Measurements from ENCODE around the gene CLEC9A.

Gene CLEC9A

DNA sequence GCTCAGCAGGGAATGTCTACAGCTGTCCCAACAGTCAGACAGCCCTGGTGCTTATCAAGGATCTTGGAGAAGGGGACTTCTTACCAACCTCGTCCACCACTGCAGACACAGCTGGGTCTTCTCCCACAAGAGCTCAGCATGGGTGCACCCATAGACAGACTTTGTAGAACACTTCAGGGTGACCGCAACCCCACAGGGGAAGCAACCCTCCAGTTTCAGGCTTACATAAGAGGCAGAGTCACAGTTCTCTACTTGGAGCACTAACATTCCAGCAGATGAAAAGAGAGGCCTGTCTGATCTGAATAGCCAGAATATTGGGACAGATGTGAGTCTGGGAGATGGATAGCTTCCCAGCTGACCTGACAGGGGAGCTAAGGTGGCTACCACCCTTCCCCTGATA is 71.8 kb downstream of the CLEC9A start:
- DNase-seq (ENCODE audit: low read depth in 1 of 2, low spot score in 1 of 2) = no peak

DNA sequence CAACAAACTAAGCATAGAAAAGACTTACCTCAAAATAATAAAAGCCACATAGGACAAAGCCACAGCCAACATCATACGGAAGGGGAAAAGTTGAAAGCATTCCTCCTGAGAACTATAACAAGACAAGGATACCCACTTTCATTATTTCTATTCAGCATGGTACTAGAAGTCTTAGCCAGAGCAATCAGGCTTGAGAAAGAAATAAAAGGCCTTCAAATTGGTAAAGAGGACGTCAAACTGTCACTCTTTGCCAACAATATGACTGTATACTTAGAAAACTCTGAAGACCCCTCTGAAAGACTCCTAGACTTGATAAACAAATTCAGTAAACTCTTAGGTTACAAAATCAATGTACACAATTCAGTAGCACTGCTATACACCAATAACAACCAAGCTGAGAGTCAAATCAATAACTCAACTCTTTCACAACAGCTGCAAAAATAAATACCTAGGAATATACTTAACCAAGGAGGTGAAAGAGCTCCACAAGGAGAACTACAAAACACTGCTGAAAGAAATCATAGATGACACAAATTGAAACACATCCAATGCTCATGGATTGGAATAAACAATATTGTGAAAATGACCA is 79.9 kb downstream of the CLEC9A start:
- DNase-seq (ENCODE audit: low read depth in 1 of 2, low spot score in 1 of 2) = no peak

GRCh38 chr12:10111451-10111850 is 81.0 kb downstream of the CLEC9A start:
- DNase-seq (ENCODE audit: low read depth in 1 of 2, low spot score in 1 of 2) = no peak

- DNase-seq (ENCODE audit: low read depth in 1 of 2, low spot score in 1 of 2) = no peak
Observed at GRCh38 chr12:10113075-10113474, 82.6 kb downstream of the CLEC9A start.

GRCh38 chr12:10113920-10114319 is 83.4 kb downstream of the CLEC9A start:
- DNase-seq (ENCODE audit: low read depth in 1 of 2, low spot score in 1 of 2) = no peak

DNA sequence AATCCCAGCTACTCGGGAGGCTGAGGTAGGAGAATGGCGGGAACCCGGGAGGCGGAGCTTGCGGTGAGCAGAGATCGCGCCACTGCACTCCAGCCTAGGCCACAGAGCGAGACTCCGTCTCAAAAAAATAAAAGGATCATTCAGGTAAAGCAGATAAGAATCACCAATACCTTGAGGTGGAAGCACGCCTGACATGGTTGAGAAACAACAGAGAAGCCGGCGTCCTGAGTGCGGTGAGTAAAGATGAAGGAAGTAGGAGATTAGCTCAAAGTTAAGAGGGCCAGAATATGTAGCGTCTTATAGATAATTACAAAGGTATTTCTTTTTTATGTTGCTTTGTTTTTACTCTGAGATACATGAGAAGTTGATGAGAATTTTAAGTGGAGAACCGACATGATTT is 84.8 kb downstream of the CLEC9A start:
- DNase-seq (ENCODE audit: low read depth in 1 of 2, low spot score in 1 of 2) = no peak
